ENCODE results near the gene ADAMTSL1.

ADAMTSL1 gene

DNA sequence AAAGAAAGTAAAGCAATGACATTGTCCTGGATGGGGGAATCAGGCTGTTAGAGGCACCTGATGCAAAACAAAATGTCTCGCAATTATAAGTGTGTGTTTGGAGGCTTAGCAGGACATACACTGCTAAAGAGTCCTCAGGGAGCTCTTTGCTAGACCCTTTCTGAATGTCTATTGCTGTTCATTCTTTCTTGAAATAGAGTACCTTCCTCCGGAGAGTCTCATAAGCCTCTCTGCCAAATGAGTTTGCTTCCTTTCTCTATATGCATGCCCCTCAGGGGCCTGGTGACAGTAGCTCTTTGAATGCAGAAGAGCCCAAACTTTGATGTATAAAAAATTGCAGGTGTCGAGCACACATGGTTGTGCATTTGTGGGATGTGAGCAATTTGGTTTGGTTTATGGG lies 26.4 kb upstream of the ADAMTSL1 start:
- no peak overlapping the region for H3K27ac ChIP-seq
- POLR2A ChIA-PET (ENCODE audit: low non-redundant PET) = no interaction called here
- CTCF ChIA-PET = interaction anchor here (0.5 kb wide), 1 partner anchor 539 kb away, joined by 3 read pairs; no protein-coding TSS in a partner anchor

DNA sequence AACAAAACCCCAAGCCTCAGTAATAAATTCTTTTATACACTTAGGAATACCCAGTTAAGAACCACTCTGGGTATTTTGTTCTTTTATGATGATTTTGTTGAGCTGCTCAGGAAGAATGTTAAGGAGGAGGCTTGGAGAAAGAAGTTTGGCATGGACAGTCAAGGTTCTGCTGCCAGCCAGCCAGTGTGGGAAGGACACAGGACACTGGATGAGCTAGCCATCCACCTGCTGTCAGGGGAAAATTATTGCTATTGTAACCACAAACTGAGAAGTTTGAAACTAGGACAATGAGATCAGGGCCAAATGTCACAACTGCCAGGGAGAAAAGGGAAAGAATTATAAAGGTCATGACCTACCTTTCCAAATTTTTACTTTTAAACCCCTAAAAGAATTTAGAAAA lies 25.9 kb upstream of the ADAMTSL1 start:
- ChIA-PET POLR2A (ENCODE audit: low non-redundant PET) (no interaction called here), CTCF (interaction anchor here (0.5 to 0.7 kb wide), 2 partner anchors 70 to 539 kb away, joined by 3 to 4 read pairs; no protein-coding TSS in a partner anchor)
- no peak for DNase-seq (ENCODE audit: low spot score)
- TF ChIP-seq CTCF (conservative IDR thresholded peaks at IDR 0.05; ENCODE audit: low read depth) = no peak
- no peak overlapping the region for H3K27ac ChIP-seq

More for the DNA sequence above, 26.4 kb upstream of the ADAMTSL1 start:
- no peak for DNase-seq (ENCODE audit: low spot score)
- TF ChIP-seq CTCF (conservative IDR thresholded peaks at IDR 0.05; ENCODE audit: low read depth) = no peak

DNA sequence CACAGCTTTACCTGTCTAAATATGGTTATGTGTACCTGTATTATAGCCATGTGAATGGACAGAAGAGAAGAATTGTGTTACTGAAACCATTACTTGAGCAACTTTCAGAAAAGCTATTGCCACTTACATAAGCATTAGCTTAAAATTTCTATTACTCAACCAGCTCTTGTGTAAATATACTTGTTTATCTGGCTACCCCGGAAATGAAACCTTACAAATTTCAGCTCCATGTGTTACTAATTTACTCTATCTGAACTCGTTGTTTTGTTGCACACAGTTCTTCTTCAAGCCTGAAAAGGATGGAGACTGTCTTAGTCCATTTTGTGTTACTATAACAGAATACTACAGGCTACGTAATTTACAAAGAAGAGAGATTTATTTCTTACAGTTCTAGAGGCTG lies 22.5 kb upstream of the ADAMTSL1 start:
- no peak overlapping the region for H3K27ac ChIP-seq
- no peak for DNase-seq (ENCODE audit: low spot score)
- TF ChIP-seq CTCF (conservative IDR thresholded peaks at IDR 0.05; ENCODE audit: low read depth) = no peak
- CTCF ChIA-PET = interaction anchor here (0.5 to 1.6 kb wide), 3 partner anchors 9 to 577 kb away, joined by 3 to 7 read pairs (median 3); no protein-coding TSS in a partner anchor
- POLR2A ChIA-PET (ENCODE audit: low non-redundant PET) = no interaction called here

DNA sequence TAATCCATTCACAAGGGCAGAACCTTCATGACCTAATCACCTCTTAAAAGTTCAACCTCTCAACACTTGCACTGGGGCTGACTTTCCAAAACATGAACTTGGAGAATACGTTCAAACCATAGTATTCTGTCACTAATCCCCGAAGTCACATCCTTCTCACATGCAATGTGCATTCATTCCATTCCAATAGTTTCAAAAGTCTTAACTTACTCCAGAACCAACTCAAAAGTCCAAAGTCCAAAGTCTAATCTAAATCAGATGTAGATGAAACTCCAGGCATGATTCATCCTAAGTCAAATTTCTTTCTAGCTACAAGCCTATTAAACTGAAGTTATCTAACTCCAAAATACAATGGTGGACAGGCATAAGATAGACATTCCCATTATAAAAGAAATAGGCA lies 21.7 kb upstream of the ADAMTSL1 start:
- ChIA-PET POLR2A (ENCODE audit: low non-redundant PET) (no interaction called here), CTCF (interaction anchor here (0.5 to 1.6 kb wide), 4 partner anchors 10 to 764 kb away, joined by 3 to 7 read pairs (median 4); no protein-coding TSS in a partner anchor)
- DNase-seq (ENCODE audit: low spot score) = no peak
- TF ChIP-seq CTCF (conservative IDR thresholded peaks at IDR 0.05; ENCODE audit: low read depth) = no peak
- H3K27ac ChIP-seq = no peak overlapping the region

DNA sequence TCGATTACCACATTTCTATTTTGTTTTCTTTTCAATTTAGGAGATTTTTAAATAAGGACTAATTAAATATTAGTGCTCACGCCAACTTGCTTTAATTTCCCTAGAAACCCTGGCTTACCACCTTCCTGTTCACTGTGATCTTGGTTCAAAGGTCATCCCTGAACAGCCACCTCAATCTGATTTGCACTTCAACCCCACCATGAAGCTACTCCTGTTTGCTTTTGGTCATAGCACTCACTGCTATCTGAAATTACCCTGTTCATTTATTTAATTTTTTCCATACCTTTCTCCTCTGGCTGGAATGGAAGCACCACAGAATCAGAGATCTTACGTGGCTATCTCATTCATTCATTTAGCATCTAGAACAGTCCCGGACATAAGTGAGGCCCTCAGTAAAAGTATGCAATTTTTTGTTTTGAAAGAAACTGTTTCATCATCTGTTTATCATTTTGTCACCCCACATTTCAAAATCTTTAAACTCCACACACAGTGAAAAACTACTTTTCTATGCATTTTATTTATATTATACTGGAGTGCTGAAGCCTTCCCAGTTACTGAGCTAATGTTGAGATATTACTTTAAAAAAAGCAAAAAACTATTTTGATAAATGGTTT lies 17.2 kb upstream of the ADAMTSL1 start:
- DNase-seq (ENCODE audit: low spot score) = no peak
- ChIA-PET CTCF (no interaction called here), POLR2A (ENCODE audit: low non-redundant PET) (no interaction called here)
- H3K27ac ChIP-seq = peak overlapping the region; percentile 66
- TF ChIP-seq CTCF (conservative IDR thresholded peaks at IDR 0.05; ENCODE audit: low read depth) = no peak

DNA sequence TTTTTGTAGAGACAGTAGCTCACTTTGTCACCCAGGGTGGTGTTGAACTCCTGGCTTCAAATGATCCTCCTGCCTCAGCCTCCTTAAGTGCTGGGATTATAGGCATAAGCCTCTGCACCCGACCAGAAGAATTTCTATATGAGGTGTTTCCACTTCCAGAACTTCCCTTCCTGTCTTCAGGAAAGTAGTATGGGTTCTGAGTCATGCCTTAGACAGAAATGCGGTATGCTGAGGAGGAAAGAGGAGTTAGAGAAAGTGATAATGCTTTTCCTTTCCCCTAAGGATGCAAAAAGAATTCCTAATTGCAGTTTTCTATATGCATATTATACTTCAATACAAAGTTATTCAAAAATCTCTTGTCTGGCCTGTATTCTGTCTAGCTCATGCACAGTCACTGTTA lies 16.4 kb upstream of the ADAMTSL1 start:
- peak overlapping the region; percentile 66 for H3K27ac ChIP-seq
- TF ChIP-seq CTCF (conservative IDR thresholded peaks at IDR 0.05; ENCODE audit: low read depth) = no peak
- ChIA-PET CTCF (no interaction called here), POLR2A (ENCODE audit: low non-redundant PET) (no interaction called here)
- DNase-seq (ENCODE audit: low spot score) = peak; percentile 6

Data from RWPE1 (cell line).